CD4-positive, alpha-beta T cell (primary cell): ENCODE results near the gene MTHFD1L. TPM values are rescaled to one million over a fixed set of nuclear protein-coding genes. Genes with fewer than 3 reads are reported as not detected.

ENCODE experiments used
- ATAC-seq: fragments of 200-7000 bp; cut with Tn5 transposase; one replicate; pipeline ENCODE4 v1.10.0; 2022; ENCODE audit warnings: mild to moderate bottlenecking; ENCODE audit not compliant: poor library complexity
- CTCF ChIA-PET: fragments of 350-600 bp; sonication (Branson Sonifier 250); formaldehyde crosslinking; loops from one replicate; lab custom pipeline; 2021; ENCODE audit warnings: antibody characterized with exemption, inconsistent platforms; lab: Charles Lee
- POLR2A ChIA-PET: fragments of 350-600 bp; sonication (Branson Sonifier 250); formaldehyde crosslinking; loops from one replicate; lab custom pipeline; 2021; ENCODE audit warnings: antibody characterized with exemption, inconsistent platforms; lab: Charles Lee
- DNase-seq, 14 experiments: peaks; one replicate each; pipeline ENCODE4 v3.0.0-alpha.2; 2013 to 2020; ENCODE audit warnings: mixed read lengths in 2 of 14
- H3K27ac ChIP-seq, 2 donors: one replicate each; pipeline versions ENCODE4 v1.5.1 to v1.7.0; 2013; ENCODE audit warnings: low read length in 2 of 2, low read depth in 1 of 2, mild to moderate bottlenecking in 1 of 2
- H3K27me3 ChIP-seq, 2 experiments: 1 replicate in 1 of 2; 2 replicates in 1 of 2; pipeline versions ENCODE4 v1.6.1 to v1.7.0; 2013; ENCODE audit warnings: low read length in 2 of 2, control low read depth in 1 of 2, mild to moderate bottlenecking in 1 of 2, moderate library complexity in 1 of 2; ENCODE audit not compliant: insufficient read depth in 2 of 2, control insufficient read depth in 1 of 2
- H3K36me3 ChIP-seq: one replicate; pipeline ENCODE4 v1.6.1; 2013; ENCODE audit warnings: low read length, control low read depth; ENCODE audit not compliant: insufficient read depth
- H3K4me1 ChIP-seq: one replicate; pipeline ENCODE4 v1.6.1; 2013; ENCODE audit warnings: low read length, control low read depth; ENCODE audit not compliant: insufficient read depth
- H3K4me3 ChIP-seq: one replicate; pipeline ENCODE4 v1.5.1; 2013; ENCODE audit warnings: mild to moderate bottlenecking, low read length, moderate library complexity
- H3K9me3 ChIP-seq, 2 experiments: 1 replicate in 1 of 2; 2 replicates in 1 of 2; pipeline versions ENCODE4 v1.6.1 to v1.7.0; 2013; ENCODE audit warnings: low read length in 2 of 2, mild to moderate bottlenecking in 2 of 2, control low read depth in 1 of 2, moderate library complexity in 1 of 2; ENCODE audit not compliant: control insufficient read depth in 1 of 2, insufficient read depth in 1 of 2
- H3K27ac Mint-ChIP-seq: one replicate; pipeline ENCODE4 v1.8.0; 2020; ENCODE audit warnings: mixed read lengths
- H3K27me3 Mint-ChIP-seq: one replicate; pipeline ENCODE4 v1.8.0; 2021; ENCODE audit warnings: mixed read lengths
- H3K36me3 Mint-ChIP-seq: one replicate; pipeline ENCODE4 v1.8.0; 2021; ENCODE audit warnings: low read depth, mixed read lengths
- H3K4me1 Mint-ChIP-seq: one replicate; pipeline ENCODE4 v1.8.0; 2021; ENCODE audit warnings: low read depth, mixed read lengths
- H3K4me3 Mint-ChIP-seq: one replicate; pipeline ENCODE4 v1.8.0; 2020; ENCODE audit warnings: mild to moderate bottlenecking, mixed read lengths
- H3K9me3 Mint-ChIP-seq: one replicate; pipeline ENCODE4 v1.8.0; 2020; ENCODE audit warnings: mixed read lengths
- intact Hi-C, 2 experiments: fragments of 100-400 bp; cut with DNase I in 1 of 2; cut with micrococcal nuclease in 1 of 2; formaldehyde crosslinking; loops; one replicate each; pipeline versions ENCODE4 v1.15.1 to v1.9.0; 2023 to 2025; cut with DNase I, micrococcal nuclease
- total RNA-seq, 174 experiments: library from RNA in 2 of 174; stranded (reverse) in 2 of 174; gene quantifications; one replicate each; pipeline ENCODE4 v1.2.3 and lab custom pipeline; 2021 to 2026
- TF ChIP-seq, protein P1 (sequence below): fragments of 200-600 bp; IDR thresholded peaks from one replicate; pipeline ENCODE4 v1.8.0; 2022; ENCODE audit warnings: antibody characterized with exemption, mild to moderate bottlenecking

The MTHFD1L gene
- total RNA-seq, 2 experiments from 2014 or later: 8.8 to 9.7 TPM

DNA sequence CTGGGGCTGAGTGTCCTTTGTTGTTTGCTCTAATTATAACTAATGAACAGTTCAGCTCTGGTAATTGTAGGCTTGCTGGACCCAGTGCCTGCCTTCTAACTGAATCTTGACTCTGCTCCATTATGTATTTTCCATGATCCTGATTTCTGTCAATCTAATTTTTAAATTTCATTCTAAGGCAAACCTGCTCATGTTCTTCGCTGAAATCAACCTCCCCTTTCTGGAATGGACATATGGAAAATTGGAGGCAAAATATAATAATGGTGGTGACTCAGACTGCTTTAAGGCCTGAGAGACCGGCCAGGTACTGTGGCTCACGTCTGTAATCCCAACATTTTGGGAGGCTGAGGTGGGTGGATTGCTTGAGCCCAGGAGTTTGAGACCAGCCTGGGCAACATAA lies 191.6 kb downstream of the MTHFD1L start:
- no peaks in the 10 kb centered on the region for H3K27me3 Mint-ChIP-seq
- TF ChIP-seq, protein P1, sequence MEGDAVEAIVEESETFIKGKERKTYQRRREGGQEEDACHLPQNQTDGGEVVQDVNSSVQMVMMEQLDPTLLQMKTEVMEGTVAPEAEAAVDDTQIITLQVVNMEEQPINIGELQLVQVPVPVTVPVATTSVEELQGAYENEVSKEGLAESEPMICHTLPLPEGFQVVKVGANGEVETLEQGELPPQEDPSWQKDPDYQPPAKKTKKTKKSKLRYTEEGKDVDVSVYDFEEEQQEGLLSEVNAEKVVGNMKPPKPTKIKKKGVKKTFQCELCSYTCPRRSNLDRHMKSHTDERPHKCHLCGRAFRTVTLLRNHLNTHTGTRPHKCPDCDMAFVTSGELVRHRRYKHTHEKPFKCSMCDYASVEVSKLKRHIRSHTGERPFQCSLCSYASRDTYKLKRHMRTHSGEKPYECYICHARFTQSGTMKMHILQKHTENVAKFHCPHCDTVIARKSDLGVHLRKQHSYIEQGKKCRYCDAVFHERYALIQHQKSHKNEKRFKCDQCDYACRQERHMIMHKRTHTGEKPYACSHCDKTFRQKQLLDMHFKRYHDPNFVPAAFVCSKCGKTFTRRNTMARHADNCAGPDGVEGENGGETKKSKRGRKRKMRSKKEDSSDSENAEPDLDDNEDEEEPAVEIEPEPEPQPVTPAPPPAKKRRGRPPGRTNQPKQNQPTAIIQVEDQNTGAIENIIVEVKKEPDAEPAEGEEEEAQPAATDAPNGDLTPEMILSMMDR: no peak
- Histone ChIP-seq H3K27ac (no peak overlapping the region), H3K4me1 (no peaks in the 10 kb centered on the region), H3K36me3 (no peaks in the 10 kb centered on the region), H3K27me3 (no peaks in the 10 kb centered on the region), H3K4me3 (no peak overlapping the region), H3K9me3 (no peaks in the 10 kb centered on the region)
- no peaks in the 10 kb centered on the region for H3K4me1 Mint-ChIP-seq
- H3K4me3 Mint-ChIP-seq: no peak overlapping the region
- H3K9me3 Mint-ChIP-seq: no peaks in the 10 kb centered on the region
- no peaks in the 10 kb centered on the region for H3K36me3 Mint-ChIP-seq
- ChIA-PET CTCF (no interaction called here), POLR2A (no interaction called here)
- ATAC-seq (no peak), DNase-seq (no peak)
- H3K27ac Mint-ChIP-seq: no peak overlapping the region
- intact Hi-C loops: no loop called here

DNA sequence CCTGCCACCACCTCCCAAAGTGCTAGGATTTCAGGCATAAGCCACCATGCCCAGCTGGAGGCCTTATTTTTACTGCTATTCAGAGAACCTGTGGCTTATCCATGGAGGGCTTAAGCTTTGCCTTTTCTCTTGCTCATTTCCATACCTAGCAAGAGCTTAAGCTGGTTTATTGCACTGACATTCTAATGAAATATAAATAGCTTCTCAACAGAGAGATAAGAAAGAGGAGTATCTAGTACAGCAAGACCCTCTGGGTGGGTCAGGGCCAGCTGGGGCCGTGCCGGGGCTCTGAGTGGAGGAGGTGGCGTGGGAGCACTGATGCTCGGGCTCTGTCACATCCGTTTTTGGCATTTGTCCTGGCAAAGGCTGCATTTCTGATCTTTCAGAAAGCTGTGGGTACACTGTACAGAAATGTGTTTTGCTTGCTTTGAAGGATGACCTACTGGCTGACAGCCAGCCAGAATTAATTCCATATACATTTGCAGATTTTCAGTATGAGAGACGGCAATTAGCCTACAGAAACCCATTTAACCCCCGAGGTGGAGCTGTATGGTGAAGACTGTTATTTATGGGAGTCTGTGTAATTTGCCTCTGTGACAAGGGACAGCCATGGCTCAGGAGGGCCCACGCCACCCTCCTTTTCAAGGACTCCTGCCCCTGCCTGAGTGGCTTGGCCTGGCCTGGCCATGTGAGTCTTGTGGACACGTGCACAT lies 192.7 kb downstream of the MTHFD1L start:
- no peaks in the 10 kb centered on the region for H3K9me3 Mint-ChIP-seq
- ChIA-PET CTCF (no interaction called here), POLR2A (no interaction called here)
- TF ChIP-seq, protein P1: no peak
- Histone ChIP-seq H3K27me3 (no peaks in the 10 kb centered on the region), H3K36me3 (no peaks in the 10 kb centered on the region), H3K4me3 (no peak overlapping the region), H3K27ac (no peak overlapping the region), H3K9me3 (no peaks in the 10 kb centered on the region), H3K4me1 (no peaks in the 10 kb centered on the region)
- no peak for DNase-seq
- H3K4me1 Mint-ChIP-seq: no peaks in the 10 kb centered on the region
- ATAC-seq: no peak
- intact Hi-C loops: no loop called here
- no peak overlapping the region for H3K4me3 Mint-ChIP-seq
- no peaks in the 10 kb centered on the region for H3K27me3 Mint-ChIP-seq
- H3K36me3 Mint-ChIP-seq: no peaks in the 10 kb centered on the region
- no peak overlapping the region for H3K27ac Mint-ChIP-seq

DNA sequence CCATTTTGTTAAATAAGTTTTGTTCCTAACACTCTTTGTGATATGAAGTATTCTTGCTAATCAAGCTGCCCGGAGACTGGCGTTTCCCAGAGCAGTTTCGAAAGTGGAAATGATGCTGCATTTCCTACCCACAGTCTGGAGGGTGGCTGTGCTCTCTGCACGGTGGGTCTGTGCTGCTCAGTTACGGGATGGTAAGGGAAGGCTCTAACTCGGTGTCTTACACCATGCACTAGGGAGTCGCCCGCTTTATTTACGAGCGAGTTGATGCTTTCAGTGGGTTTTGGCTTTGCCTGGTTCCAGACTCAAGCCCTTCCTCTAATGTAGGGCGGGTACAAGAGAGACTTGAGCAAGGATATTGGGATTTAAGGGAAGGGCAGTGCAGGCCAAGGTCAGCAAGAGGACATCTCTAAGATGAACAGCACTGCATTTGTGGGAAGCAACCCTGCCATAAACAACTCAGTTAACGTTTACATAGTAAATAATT lies 194.2 kb downstream of the MTHFD1L start:
- H3K27me3 ChIP-seq: no peaks in the 10 kb centered on the region
- DNase-seq: peak in 2 of 14 experiments; percentile 14 to 23
- CTCF ChIA-PET: no interaction called here
- H3K27ac ChIP-seq: no peak overlapping the region
- intact Hi-C loops: no loop called here
- no peaks in the 10 kb centered on the region for H3K36me3 ChIP-seq
- H3K9me3 ChIP-seq: no peaks in the 10 kb centered on the region
- H3K27me3 Mint-ChIP-seq: no peaks in the 10 kb centered on the region
- no peaks in the 10 kb centered on the region for H3K36me3 Mint-ChIP-seq
- H3K27ac Mint-ChIP-seq: no peak overlapping the region
- no peak overlapping the region for H3K4me3 ChIP-seq
- no peaks in the 10 kb centered on the region for H3K4me1 Mint-ChIP-seq
- H3K4me1 ChIP-seq: no peaks in the 10 kb centered on the region
- ATAC-seq: no peak
- POLR2A ChIA-PET: no interaction called here
- TF ChIP-seq, protein P1: no peak
- H3K9me3 Mint-ChIP-seq: no peaks in the 10 kb centered on the region
- no peak overlapping the region for H3K4me3 Mint-ChIP-seq
